GM12892 (cell line): Measurements from ENCODE around the gene FOXB2.

Experiments
- POLR2A ChIP-seq: IDR thresholded peaks from 2 replicates; pipeline ENCODE4 v1.6.1; 2011; ENCODE audit warnings: low read depth, low read length, control low read depth
- POLR2AphosphoS5 ChIP-seq: IDR thresholded peaks from 2 replicates; pipeline ENCODE4 v1.6.1; 2011; ENCODE audit warnings: low read depth, low read length, control low read depth

- no peak for TF ChIP-seq POLR2A
- TF ChIP-seq POLR2AphosphoS5 = no peak
Observed at GRCh38 chr9:76984486-76984885, 35.0 kb upstream of the FOXB2 start.
